ENCODE data around the gene INPP5K.

Gene INPP5K

GRCh38 chr17:1486802-1487695, 29.4 kb downstream of the INPP5K start:
- H3K4me3 Mint-ChIP-seq = peak overlapping the region; percentile 77
- H3K9me3 Mint-ChIP-seq = no peaks in the 10 kb centered on the region
- no peaks in the 10 kb centered on the region for H3K27me3 Mint-ChIP-seq
- peak overlapping the region; percentile 71 for H3K27ac Mint-ChIP-seq
- no peaks in the 10 kb centered on the region for H3K36me3 Mint-ChIP-seq (ENCODE audit: low read depth)
- H3K4me1 Mint-ChIP-seq (ENCODE audit: low read depth) = peaks cover 36% of the 10 kb centered on the region

DNA sequence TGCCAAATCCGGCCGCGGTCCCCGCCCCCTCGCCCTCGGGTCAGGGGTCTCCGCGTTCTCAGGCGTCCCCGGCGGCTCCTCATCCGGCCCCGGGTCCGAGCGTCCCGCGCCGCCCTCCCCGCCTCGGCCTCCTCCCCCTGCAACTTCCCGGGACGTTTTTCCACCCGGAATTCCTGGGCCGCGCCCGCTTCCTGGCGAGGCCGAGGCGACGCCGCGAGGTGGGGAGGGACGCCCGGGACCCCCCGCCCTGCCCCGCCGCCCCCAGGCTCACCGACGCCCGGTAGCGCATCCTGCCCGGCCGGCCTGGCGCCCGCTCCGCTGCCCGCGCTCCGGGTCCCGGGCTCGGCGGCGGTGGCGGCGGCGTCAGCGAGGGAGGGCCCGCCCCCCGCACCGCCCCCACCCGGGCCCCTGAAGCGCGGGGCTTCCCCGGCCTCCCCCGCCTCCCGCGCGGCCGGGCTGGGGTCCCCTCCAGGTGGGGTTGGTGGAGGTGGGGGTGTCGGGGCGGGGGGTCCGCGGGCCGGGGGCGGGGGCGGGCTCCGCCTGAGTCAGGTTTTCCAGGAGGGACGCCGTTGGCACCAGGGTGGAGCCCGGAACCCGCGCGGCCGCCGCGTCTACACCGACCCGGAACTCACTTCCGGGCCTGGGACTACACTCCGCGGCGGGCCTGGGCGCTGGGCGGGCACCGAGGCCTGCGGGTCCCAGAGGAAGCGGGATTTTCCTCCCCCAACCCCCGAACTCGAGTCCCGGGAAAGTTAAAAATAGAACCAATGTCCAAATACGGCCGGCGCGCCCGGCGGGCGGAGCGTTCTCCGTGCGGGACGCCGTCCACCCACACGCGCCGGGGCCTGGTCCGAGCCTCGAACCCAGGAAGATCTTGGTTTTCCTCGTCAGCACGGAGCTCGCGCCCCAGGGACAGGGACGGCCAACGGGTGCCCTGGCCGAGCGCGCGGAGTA, 30.7 kb downstream of the INPP5K start:
- Mint-ChIP-seq H3K27ac (no peak overlapping the region), H3K27me3 (no peaks in the 10 kb centered on the region), H3K9me3 (no peaks in the 10 kb centered on the region), H3K36me3 (ENCODE audit: low read depth) (peaks cover 4% of the 10 kb centered on the region), H3K4me3 (peak overlapping the region; percentile 69), H3K4me1 (ENCODE audit: low read depth) (peaks cover 30% of the 10 kb centered on the region)

DNA sequence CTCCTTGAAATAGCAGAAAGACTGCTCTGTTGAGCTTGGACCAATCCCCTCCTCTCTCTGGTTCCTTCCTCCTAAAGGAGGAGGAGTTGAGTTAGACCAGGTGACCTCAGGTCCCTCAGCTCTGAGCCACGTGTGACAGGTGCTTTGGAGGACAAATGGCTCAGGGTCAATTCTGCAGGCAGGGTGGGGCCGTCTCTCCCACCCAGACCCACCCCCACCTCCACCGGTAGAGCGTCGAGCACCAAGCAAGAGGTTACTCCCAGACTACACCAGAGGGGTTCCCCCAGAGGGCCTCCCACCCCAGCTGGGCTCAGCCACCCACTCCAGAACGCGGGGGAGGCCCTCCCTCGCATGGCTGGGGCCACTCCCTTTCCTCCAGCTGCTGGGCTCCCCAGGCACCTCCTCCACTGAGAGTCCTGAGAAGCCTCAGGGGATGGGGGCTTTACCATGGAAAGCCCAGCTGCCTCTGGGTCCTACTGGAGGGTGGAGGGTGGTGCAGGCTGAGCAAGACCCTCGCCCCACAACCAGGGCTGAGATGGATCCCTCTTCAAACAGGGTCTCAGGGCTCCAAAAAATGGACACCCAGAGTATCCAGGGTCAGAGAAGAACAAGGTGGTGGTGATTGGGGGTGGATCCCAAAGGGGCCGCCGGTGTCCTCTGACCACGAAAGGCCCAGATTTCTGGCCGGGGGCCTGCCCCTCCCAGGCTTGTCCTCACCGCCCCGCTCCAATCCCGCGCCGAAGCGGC, 31.6 kb downstream of the INPP5K start:
- Mint-ChIP-seq H3K4me3 (peak overlapping the region; percentile 74), H3K27me3 (no peaks in the 10 kb centered on the region), H3K9me3 (no peaks in the 10 kb centered on the region), H3K36me3 (ENCODE audit: low read depth) (peaks cover 4% of the 10 kb centered on the region), H3K4me1 (ENCODE audit: low read depth) (peaks cover 26% of the 10 kb centered on the region), H3K27ac (peak overlapping the region; percentile 86)

DNA sequence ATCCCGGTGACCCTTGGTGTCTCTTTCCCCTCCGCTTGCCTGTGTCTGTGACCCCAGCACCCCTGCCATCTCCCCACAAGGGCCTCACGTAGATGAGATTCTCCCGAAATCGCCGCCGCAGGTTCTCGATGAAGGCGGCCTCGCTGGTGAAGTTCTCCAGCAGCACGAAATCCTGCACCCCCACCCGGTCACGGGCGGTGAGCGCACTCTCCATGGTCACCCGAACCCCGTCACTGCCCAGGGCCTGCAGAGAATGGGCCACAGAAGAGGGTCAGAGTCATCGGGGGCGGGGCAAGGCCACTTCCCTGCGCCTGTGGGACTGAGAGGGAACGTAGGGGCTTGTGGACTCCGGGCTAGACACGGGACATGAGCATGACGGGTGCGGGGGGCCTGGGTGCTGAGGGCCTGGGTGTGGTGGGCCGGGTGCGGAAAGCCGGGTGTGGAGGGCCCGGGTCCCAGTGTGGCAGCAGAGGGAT, 32.3 kb downstream of the INPP5K start:
- H3K27ac Mint-ChIP-seq = no peak overlapping the region
- H3K9me3 Mint-ChIP-seq = no peaks in the 10 kb centered on the region
- H3K4me1 Mint-ChIP-seq (ENCODE audit: low read depth) = peaks cover 25% of the 10 kb centered on the region
- H3K27me3 Mint-ChIP-seq = no peaks in the 10 kb centered on the region
- peaks cover 4% of the 10 kb centered on the region for H3K36me3 Mint-ChIP-seq (ENCODE audit: low read depth)
- no peak overlapping the region for H3K4me3 Mint-ChIP-seq

DNA sequence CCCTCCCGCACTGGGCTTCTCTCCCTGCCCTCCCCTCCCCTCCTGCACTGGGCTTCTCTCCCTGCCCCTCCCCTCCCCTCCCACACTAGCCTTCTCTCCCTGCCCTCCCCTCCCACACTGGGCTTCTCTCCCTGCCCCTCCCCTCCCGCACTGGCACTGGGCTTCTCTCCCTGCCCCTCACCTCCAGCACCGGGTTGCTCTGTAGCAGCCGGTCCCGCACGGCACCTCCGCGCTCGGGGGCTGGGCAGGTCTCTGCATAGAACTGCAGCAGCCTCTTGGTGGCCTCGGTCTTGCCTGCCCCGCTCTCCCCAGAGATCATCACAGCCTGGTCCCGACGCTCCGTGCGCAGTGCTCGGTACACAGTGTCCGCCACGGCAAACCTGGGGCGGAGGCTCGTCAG, 33.7 kb downstream of the INPP5K start:
- no peaks in the 10 kb centered on the region for H3K27me3 Mint-ChIP-seq
- H3K27ac Mint-ChIP-seq = no peak overlapping the region
- peaks cover 14% of the 10 kb centered on the region for H3K4me1 Mint-ChIP-seq (ENCODE audit: low read depth)
- no peak overlapping the region for H3K4me3 Mint-ChIP-seq
- H3K9me3 Mint-ChIP-seq = no peaks in the 10 kb centered on the region
- peaks cover 7% of the 10 kb centered on the region for H3K36me3 Mint-ChIP-seq (ENCODE audit: low read depth)

DNA sequence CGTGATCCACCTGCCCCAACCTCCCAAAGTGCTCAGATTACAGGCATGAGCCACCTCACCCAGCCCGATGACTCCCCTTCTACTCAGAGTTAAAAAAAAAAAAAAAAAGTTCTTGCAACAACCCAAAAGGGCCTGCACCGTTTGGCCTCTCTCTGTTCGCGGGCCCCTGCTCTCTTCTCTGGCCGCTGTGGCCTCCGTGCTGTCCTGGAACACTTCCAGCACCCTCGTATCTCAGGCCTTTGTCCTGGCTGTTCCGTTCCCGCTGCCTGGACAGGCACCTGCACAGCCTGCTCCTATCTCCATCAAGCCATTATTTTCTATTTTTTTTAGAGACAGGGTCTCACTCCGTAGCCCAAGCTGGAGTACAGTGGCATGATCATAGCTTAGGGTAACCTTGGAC, 34.7 kb downstream of the INPP5K start:
- Mint-ChIP-seq H3K4me3 (no peak overlapping the region), H3K36me3 (ENCODE audit: low read depth) (peaks cover 7% of the 10 kb centered on the region), H3K27me3 (no peaks in the 10 kb centered on the region), H3K9me3 (no peaks in the 10 kb centered on the region), H3K27ac (no peak overlapping the region), H3K4me1 (ENCODE audit: low read depth) (peaks cover 8% of the 10 kb centered on the region)

GRCh38 chr17:1480747-1481465, 35.5 kb downstream of the INPP5K start:
- no peak overlapping the region for H3K27ac Mint-ChIP-seq
- H3K36me3 Mint-ChIP-seq (ENCODE audit: low read depth) = peaks cover 7% of the 10 kb centered on the region
- H3K9me3 Mint-ChIP-seq = no peaks in the 10 kb centered on the region
- H3K27me3 Mint-ChIP-seq = no peaks in the 10 kb centered on the region
- H3K4me1 Mint-ChIP-seq (ENCODE audit: low read depth) = peaks cover 3% of the 10 kb centered on the region
- no peak overlapping the region for H3K4me3 Mint-ChIP-seq

DNA sequence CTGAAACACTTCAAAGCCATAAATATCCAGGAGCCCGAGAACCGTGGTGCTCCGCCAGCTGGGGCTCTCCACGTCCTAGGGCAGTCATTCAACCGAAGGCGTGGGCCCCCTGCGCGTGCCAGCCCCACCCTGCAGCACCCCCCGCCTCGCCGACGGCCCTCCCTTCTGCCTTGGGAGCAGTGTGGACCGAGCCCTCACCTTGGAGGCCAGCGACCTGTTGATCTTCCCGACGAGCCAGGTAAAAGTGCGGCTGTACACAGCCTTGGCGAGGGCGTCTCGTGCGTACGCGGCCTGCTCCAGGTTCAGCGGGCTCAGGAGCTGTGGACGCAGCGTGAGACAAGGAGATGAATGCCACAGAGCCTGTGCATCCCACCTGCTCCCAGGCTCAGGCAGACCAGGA, 38.0 kb downstream of the INPP5K start:
- H3K36me3 Mint-ChIP-seq (ENCODE audit: low read depth) = peaks cover 7% of the 10 kb centered on the region
- no peaks in the 10 kb centered on the region for H3K27me3 Mint-ChIP-seq
- no peaks in the 10 kb centered on the region for H3K9me3 Mint-ChIP-seq
- H3K4me3 Mint-ChIP-seq = no peak overlapping the region
- no peak overlapping the region for H3K27ac Mint-ChIP-seq
- H3K4me1 Mint-ChIP-seq (ENCODE audit: low read depth) = peaks cover 7% of the 10 kb centered on the region

- H3K4me3 Mint-ChIP-seq = no peak overlapping the region
- peaks cover 3% of the 10 kb centered on the region for H3K36me3 Mint-ChIP-seq (ENCODE audit: low read depth)
- peaks cover 12% of the 10 kb centered on the region for H3K4me1 Mint-ChIP-seq (ENCODE audit: low read depth)
- H3K9me3 Mint-ChIP-seq = no peaks in the 10 kb centered on the region
- H3K27ac Mint-ChIP-seq = no peak overlapping the region
- H3K27me3 Mint-ChIP-seq = no peaks in the 10 kb centered on the region
Observed at GRCh38 chr17:1475321-1475854, 41.0 kb downstream of the INPP5K start.

- Mint-ChIP-seq H3K4me3 (no peak overlapping the region), H3K9me3 (no peaks in the 10 kb centered on the region), H3K36me3 (ENCODE audit: low read depth) (peaks cover 3% of the 10 kb centered on the region), H3K4me1 (ENCODE audit: low read depth) (peaks cover 12% of the 10 kb centered on the region), H3K27me3 (no peaks in the 10 kb centered on the region), H3K27ac (no peak overlapping the region)
Observed at GRCh38 chr17:1474402-1475189, 41.8 kb downstream of the INPP5K start.

DNA sequence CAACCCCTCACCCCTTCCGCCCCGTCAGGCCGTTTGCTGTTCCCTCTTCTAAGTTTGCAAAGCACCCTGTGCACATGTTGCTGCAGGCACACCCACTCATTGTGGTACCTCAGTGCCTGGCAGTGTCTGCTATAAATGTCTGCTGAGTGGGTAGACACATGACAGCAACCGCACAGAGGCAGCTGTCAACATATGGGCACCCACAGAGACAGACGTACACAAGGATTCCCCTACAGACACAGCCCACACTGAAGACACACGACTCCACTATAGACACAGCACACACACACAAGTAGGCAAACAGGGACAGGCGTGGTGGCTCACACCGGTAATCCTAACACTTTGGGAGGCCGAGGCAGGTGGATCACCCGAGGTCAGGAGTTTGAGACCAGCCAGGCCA, 42.6 kb downstream of the INPP5K start:
- peaks cover 12% of the 10 kb centered on the region for H3K4me1 Mint-ChIP-seq (ENCODE audit: low read depth)
- no peak overlapping the region for H3K4me3 Mint-ChIP-seq
- peaks cover 8% of the 10 kb centered on the region for H3K36me3 Mint-ChIP-seq (ENCODE audit: low read depth)
- H3K9me3 Mint-ChIP-seq = no peaks in the 10 kb centered on the region
- no peak overlapping the region for H3K27ac Mint-ChIP-seq
- no peaks in the 10 kb centered on the region for H3K27me3 Mint-ChIP-seq

DNA sequence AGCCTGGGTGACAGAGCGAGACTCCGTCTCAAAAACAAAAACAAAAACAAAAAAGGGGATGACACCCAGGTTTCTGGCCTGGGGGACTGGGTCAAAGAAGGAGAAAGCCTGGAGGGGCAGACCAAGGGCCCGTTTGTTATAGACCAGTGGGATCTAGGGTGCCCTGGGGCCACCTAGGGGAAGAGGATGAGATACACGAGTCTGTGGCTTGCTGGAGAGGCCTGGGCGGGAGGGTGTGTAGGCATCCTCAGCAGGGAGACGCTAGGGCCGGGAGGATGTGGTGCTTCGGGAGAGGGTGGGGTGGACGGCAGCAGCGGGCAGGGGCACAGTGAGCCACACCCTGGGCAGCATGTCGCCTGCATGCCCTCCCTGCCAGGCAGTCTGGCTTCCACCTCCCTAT, 43.2 kb downstream of the INPP5K start:
- Mint-ChIP-seq H3K27ac (no peak overlapping the region), H3K27me3 (no peaks in the 10 kb centered on the region), H3K4me3 (no peak overlapping the region), H3K36me3 (ENCODE audit: low read depth) (peaks cover 13% of the 10 kb centered on the region), H3K4me1 (ENCODE audit: low read depth) (peaks cover 12% of the 10 kb centered on the region), H3K9me3 (no peaks in the 10 kb centered on the region)

All from stimulated activated naive CD8-positive, alpha-beta T cell treated with anti-CD3 and anti-CD28 coated beads, Interleukin-15, Interleukin-2, amounts not matched to agents 100 ng/mL and 50 ng/mL, for 24 hours (primary cell).